ENCODE data around the gene SLC12A3.
"Not testable (repeated sequence)": the region's sequence is repeated elsewhere in the genome, so short reads cannot be mapped to it uniquely, and the experiment has no call there.

SLC12A3 gene

DNA sequence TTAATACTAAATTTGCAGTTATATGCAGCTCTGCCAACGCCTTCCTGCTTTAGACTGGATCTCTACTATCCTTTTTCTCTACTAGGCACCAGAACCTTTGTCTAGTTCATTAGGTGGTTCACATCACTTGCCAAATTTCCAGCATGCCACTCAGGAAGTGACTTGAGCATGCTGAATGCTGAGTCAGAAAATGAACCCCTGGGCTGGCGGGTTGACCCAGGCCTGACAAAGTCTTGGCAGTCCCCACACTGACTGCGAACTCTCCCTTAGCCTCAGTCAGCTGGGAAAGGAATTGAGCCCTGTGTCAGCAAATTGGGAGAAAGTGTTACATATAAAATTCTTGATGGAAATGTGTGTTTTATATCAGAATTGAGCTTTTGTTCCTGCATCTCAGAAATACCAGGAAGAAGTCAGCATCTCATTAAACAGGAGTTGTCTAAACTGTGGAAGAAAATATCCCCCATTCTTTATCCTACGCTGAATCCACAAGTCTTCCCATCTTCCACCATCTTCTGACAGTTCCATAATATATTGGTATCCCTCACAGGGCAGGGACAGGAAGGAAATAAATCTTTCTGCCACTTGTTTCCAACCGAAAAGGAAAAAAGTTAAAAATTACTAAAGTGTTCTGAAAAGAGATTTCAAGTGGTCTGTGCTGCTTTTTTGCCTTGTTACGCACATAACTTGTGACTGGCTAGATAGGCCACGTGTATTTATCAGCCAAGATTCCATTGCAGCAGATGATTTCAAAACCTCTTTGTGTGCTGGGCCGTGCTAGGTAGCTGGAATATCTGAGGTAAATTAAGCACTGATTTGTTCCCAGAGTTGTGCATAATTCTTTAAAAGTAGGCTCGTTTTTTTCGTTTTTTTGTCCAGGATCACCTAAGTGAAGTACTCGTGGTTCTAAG, 16.7 kb upstream of the SLC12A3 start:
- DNase-seq = no peak

DNA sequence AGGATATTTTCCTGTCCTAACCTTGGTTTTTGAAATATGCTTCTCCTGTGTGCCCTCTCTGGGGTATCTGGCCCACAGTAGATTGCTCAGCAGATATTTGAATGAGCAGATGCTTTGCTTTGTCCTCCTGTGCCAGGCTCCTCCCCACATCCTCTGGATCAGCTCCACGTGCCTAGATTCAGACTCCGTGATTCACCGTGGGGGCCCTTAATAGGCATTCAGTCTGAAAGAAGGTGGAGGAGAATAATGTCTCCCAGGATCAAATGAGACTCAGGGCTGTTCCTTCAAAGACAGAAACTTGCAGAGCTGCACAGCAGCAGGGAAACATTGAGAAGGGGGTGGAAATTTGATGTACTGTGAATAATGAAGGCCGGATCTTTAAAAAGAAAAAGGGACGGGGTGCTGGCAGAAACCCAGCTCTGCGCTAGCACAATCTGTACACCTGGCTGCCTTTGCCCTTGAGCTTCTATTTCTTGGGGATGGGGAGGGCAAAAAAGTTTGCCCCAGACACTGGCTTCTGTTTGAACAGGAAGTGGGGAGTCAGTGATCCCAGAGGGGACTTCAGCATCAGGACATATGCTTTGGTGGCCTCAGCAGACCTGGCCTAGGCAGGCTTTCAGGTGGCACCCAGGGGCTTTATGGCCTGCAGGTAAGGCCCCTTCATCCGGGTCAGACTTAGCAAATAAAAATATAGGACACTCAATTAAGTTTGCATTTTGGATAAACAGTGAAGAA, 15.9 kb upstream of the SLC12A3 start:
- DNase-seq = peak; percentile 43

DNA sequence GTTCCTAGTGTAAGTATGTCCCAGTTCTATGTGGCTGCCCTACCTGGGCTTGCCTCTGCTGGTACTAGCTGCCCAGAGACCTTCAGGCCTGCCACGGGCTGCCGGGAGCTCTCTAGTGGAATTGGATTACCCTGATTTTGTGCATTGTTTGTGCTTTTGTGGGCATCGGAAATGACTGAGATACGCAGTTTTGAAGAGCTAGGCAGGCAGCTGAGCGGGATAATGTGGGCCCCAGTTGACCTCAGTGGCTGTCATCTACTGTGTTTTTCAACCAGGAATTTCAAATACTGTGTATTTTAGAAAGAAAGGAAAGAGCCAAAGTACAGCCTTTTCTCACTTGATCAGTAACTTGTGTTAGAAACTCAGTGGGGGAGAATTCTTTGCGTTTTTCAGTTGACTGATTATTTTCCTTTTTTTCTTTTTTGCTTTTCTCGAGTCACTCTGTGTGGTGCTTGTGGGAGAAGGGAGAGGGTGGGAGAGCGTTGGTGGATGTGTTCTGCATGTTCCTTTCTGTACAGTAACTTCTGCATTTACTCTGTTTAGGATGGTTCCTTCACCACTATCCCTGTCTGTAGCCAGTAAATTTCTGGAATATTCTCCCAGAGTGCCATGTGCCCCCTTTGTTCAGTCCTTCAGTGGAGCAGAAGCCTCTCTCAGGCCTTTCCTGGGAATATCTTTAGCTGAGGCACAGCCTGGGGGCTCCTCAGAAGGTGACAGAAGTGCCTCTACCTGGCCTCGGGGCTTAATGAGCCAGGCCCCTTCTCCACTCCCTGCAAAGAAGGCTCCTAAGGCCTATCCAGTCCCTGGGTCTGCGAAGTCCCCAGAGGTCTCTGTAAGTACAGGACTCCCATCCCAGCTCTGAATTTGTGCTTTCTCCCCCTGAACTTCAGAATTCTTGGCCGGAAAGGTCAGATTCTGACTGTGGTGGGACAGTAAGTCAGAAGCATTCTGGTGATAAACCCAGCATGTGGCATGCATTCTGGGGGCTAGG, 15.0 kb upstream of the SLC12A3 start:
- no peak for DNase-seq

DNA sequence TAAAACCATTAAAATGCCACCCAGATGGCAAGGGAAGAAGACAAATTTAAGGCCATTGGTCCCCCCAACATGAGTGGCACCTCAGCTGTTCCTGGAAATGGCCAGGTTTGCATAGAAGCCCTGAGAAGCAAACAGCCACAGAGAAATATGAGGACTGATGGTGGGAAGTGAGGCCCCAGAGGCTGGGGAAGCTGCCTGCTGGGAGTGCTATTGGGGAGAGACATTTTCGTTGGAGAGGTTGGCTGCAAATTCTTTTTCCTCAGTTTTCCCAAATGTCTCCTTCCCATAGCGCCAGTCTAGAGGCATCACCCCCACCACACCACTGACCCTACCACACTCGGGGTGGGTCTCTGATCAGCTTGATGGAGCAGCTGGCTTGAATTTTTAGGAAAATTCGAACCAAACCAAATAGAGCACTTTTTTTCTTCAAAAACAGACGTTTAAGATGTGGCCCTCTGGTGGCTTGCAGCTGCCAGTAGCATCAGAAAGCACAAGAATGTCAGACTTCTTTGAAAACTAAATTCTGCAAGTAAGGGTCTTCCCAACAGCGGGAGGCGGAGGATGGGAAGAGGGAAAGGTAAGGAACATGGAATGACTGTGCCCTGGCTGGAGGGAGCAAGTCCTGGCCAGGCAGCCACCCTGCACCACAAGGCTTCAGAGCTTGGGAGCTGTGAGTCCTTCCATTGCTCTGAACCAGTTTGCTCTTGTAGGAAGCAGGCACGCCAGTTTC, 13.2 kb upstream of the SLC12A3 start:
- DNase-seq = no peak

DNA sequence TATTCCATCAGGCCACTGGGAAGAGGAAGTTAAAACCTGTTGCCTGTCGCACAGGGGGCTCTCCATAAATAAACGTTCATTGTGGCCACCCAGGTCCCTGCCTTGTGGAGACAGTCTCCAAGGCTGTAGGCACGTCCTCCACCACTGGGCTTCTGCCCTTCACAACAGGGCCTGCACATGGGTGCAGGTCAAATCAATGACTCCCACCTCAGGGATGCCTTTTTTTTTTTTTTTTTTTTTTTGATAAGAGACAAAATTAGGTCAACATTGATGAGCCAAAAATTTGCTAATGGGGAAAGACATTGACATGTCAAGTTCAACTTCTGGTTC, 12.6 kb upstream of the SLC12A3 start:
- no peak for DNase-seq

DNA sequence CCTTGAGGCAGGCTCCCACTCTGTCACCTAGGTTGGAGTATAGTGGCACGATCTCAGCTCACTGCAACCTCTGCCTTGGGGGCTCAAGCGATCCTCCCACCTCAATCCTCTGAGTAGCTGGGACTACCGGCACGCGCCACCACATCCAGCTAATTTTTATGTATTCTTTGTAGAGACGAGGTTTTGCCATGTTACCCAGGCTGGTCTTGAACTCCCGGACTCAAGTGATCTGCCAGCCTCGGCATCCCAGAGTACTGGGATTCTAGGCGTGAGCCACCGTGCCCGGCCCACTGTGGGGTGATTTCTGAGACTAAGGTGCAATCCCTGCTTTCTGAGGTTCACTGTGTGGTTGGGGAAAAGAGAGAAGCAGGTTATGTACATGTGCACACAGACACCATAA, 12.0 kb upstream of the SLC12A3 start:
- no peak for DNase-seq

DNA sequence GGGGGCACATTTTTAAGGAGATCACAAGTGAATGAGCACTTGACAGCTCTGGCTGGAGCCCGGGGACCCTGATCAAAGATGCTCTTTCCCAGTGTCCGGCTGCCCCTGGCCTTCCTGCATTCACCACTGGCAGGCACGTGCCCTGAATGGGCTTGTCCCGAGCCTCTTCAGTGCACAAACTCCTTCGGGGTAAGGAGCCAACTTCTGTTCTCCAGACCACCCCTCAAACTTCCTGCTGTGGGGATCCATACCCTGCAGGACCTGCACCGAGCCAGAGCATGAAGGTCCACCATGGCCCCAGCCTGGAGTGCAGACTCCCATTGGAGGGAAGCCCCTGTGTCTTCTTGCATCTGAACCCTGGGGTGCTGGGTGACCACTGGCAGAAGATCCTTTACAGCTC, 9.8 kb upstream of the SLC12A3 start:
- no peak for DNase-seq

DNA sequence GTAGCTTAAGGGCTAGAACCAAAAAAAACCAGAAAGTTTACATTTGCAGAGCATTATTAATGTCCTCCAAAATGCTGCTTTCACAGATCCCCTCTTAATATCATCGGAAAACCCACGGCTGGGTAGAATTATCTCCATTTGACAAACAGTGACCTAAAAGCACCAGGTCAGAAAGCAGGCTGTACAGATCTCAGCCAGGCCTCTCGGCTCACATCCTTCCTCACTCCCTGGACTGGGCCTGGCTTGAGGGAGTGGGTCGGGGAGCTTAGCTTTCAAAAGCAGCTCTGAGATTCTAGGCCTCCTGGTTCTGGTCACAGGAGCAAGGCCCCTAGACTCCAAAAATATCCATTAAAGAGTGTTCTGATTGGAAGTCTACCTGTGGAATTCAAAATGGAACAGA, 9.1 kb upstream of the SLC12A3 start:
- no peak for DNase-seq

DNA sequence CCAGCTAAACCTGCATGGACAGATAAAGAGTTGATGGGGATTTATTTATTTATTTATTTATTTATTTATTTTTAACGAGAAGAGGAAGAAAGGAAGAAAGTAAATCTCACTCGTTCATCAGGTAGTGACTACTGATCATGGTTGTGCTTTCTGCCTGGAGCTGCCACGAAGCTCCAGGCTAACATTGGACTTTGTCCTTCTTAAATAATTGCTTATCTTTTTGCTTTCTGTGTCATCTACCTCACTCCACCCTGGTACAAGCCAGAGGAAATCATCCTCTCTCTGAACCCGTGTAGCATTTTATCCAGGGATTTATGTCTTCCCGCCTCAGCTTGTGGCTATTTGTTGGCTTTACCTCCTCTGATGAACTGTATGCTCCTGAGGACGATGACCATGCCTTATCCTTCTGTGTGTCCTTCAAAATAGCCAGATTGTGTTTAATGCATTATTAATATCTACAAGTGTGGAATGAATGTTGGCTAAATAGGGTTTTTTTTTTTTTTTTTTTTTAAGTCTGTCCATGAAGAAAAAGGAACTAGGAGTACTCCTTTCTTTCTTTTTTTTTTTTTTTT, 8.0 kb upstream of the SLC12A3 start:
- no peak for DNase-seq

DNA sequence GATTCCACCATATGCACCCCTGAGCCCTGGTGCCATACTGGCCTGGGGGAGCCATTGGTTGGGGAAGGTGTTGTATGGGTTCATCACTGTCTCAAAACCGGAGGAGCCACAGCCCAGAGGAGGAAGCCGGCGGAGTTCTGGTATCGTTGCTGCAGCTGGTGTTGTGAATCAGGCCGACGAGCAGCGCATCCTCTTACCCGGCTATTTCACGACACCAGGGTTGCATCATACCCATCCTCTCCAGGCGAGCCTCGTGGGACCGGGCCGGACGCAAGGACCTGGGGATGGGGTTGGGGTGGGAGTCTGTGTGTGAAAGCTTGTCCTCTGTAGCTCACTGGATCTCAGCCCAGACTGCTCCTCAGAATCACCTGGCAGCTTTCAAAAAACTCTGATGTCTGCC, 6.6 kb upstream of the SLC12A3 start:
- DNase-seq = no peak

DNA sequence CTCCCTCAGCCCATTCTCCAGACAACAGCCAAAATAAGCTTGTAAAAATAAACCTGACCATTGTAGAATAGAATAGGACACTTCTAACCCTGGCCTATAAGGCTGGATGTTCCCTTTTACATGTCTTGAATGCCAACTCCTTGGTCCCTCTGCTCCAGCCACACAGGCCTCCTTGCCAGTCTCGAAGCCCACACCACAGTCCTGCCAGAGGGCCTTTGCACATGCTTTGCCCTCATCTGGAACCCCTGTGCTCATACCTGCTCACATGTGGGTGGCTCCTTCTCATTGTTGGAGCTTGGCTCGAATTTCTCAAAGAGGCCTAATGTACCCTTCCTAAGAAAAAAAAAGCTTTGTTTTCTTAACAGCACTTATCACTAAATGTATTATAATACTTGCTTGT, 5.4 kb upstream of the SLC12A3 start:
- DNase-seq = no peak

DNA sequence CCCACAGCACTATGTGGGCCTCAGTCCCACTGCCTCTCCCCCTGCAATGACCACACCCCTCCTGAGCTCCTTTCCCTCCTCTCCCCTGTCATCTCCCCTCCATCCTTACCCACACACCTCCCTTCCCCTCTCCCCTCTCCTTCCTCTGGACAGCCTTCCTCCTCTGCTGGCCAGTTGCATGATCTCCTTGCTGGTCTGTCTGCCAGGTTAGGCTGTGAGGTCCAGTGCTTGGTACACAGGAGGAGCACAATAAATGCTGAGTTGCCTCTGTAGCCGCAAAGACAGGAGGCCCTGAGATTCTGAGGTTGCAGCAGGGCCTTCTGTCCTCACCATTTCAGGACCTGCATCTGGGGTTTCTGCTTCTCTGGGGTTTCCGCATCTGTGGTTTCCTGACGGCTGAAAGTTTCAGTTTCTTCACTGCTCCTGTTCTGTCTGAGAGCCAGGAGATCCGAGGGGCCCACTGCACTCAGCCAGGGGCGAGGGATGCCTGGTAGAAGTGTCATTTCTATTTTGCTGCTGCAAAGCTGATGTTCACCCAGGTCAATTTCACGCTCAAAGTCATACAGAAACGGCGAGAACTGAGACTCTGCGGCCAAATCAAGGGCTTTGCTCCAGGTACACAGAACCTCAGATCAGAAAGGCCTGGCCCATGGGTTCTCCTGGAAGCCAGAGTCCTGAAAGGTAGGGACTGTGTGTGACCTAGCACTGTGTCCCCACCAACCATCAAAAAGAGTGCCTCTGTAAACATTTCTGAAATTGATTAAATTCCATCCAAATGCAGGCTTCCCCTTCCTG, 4.6 kb upstream of the SLC12A3 start:
- DNase-seq = no peak

DNA sequence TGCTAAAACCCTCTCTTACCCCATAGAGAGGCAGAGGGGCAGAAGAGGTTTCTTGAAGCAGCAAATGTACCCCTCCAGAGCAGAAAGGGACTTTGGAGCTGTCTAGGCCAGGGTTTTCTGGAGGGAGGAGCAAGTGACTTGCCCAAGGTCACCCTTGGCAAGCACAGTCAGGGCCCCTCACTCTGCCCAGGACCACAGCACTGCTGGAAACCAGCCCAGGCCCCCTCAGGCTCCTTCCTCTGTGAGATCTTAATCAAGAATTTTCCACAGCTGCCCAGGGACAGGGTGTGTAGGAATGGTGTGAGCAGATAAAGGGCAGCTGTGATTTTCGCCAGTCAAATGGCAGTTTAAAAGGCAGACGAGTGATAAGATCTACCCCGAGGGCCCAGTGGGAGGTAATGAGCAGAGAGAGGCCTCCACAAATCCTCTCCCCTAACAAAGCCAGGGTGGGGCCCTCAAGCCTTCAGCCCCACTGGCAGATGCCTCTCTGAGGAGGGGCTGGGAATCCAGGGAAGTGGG, 3.9 kb upstream of the SLC12A3 start:
- no peak for DNase-seq

DNA sequence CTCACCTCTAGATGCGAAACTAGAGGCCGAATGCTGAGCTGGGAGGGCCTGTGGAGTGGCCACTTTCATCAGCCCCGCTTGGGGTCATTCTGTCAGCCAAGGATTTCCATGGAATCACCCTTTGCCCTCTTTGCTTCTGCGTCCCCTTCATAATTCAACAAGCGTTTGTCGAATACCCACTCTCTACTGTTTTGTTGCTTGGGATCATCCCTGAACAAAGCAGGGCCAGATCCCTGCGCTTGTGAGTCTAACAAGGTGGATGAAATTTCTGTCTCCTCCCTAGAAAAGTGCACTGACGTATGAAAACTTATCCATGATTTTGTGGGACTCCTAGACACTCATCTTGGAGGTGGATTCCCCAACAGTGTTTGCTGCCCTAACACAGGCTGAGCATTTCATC, 3.3 kb upstream of the SLC12A3 start:
- DNase-seq = no peak

DNA sequence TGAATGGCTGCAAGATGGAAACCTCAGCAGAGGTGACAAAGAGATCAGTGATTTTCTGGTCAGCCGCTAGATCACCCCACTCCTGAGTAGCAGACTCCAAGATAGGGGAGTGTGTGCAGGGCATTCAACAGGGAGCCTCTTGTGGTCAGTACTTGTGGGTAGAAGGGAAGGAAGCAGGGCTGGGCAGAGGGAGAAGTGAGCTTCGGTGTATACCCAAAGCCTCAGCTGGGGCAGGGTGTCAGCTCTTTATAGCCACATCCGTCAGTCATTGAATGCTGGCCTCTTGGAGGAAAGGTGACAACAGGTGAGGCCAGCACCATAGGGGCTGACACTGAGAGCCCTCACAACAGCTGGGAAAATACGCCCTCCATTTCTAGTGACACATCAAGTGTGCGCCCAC, 2.2 kb upstream of the SLC12A3 start:
- no peak for DNase-seq

DNA sequence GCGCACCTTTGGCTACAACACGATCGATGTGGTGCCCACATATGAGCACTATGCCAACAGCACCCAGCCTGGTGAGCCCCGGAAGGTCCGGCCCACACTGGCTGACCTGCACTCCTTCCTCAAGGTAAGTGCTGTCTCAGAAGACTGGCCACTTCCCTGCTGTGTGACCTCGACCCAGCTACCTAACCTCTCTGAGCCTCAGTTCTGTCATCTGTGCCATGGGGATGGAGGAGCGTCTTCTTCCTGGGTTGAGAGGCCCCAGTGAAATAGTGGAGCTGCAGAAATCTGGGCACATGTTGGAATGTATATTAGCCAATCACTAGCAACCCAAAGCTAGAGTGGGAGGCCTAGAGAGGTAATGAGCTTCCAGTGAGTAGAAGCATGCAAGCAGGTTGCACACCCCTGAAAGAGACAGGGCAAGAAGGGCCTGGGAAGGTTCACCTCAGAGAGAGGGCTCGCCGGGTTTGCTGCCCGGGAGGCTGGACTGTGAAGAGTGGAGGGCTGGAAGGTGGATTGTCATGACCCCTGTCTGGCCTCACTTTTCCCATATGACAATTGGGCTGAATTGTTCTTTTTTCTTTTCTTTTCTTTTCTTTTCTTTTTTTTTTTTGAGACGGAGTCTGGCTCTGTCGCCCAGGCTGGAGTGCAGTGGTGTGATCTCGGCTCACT, 521 bp downstream of the SLC12A3 start:
- no peak for DNase-seq

DNA sequence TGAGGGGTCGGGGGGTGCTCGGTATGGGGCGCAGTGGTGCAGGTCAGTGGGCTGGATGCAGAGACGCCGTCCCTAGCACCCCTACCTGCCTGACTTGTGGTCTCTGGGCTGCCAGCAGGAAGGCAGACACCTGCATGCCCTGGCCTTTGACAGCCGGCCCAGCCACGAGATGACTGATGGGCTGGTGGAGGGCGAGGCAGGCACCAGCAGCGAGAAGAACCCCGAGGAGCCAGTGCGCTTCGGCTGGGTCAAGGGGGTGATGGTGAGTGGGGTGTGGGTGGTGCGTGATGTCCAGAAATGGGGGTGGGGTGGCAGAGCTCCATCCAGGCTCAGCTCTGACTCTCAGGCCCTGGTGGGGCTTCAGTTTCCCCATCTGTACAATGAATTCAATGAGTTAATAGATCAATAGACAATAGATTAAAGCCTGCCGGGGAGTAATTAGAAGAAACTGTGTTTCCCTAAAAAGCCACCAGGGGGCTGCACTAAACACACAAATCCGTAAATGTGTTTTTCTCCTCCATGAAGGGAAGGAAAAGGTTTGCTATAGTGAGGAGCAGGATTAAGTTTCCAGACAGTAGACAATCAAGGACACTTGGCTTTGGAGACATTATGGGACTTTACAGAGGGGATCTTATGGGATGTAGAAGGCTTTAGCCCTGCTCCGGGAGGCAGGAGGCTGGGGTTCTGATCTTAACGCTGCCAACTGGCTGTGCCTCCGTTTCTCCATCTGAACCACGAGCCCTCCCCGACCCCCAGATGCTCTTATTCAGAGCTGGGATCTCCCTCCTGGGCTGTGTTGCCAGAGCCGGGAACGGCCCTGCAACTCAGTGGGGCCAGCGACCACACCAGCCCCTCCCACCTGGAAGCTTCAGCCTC, 2.2 kb downstream of the SLC12A3 start:
- DNase-seq = peak; percentile 27

DNA sequence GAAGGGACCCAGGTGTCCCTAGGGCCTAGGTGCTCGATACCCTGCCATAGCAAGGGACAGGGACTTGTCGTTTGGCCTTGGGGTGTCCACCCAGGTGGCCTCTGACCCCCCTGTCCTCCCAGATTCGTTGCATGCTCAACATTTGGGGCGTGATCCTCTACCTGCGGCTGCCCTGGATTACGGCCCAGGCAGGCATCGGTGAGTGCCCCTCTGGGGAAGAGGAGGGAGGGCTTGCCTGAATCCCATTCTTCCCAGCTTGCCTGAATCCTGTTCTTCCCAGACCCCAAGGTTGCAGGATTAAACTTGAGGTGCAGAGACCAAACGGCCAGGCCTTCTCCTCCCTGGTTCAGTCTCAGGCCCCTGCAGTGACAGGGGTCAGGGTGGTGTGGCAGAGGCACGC, 3.2 kb downstream of the SLC12A3 start:
- no peak for DNase-seq

DNA sequence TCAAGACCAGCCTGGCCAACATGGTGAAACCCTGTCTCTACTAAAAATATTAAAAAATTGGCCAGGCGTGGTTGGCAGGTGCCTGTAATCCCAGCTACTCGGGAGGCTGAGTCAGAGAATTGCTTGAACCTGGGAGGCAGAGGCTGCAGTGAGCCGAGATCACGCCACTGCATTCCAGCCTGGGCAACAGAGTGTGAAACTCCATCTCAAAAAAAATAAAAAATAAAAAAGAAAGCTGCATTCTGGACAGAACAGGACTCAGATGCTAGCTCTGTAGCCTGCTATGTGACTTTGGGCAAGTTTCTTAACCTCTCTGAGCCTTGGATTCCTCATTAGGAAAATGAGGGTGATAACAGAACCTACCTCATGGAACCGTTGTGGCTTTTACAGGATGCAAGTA, 3.8 kb downstream of the SLC12A3 start:
- not testable (repeated sequence) for DNase-seq
